DND-41 (cell line): ENCODE measurements around the gene SNX20.

Source experiments
- EZH2 ChIP-seq: IDR thresholded peaks from 3 replicates; pipeline ENCODE4 v1.6.1; 2012; ENCODE audit warnings: borderline replicate concordance, low read depth, mild to moderate bottlenecking, moderate library complexity, low read length, inconsistent platforms; ENCODE audit not compliant: severe bottlenecking
- TF ChIP-seq, protein P1 (sequence below): IDR thresholded peaks from 2 replicates; pipeline ENCODE4 v1.5.1; 2012; ENCODE audit warnings: borderline replicate concordance, low read length, moderate library complexity, mild to moderate bottlenecking; ENCODE audit not compliant: poor library complexity, severe bottlenecking; ENCODE audit errors: extremely low read depth

DNA sequence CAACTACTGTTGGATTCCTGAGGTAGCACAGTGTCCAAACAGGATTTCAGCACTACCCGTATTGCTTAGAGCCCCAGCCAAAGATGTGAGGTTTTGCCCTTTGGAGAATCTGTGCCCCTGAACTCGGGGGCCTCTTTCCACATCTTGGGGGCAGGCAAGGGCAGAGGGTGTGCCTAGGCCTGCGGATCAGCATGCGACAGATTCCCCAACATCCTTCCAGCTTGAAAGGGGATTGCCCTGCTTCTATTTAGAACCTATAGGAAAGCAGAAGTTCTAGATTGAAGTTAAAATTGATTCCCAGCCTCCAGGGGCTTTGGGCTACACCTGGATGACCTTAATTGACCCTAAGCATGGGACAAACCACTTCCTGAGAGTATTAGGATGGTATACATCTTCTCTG, 31.8 kb upstream of the SNX20 start:
- TF ChIP-seq, protein P1, sequence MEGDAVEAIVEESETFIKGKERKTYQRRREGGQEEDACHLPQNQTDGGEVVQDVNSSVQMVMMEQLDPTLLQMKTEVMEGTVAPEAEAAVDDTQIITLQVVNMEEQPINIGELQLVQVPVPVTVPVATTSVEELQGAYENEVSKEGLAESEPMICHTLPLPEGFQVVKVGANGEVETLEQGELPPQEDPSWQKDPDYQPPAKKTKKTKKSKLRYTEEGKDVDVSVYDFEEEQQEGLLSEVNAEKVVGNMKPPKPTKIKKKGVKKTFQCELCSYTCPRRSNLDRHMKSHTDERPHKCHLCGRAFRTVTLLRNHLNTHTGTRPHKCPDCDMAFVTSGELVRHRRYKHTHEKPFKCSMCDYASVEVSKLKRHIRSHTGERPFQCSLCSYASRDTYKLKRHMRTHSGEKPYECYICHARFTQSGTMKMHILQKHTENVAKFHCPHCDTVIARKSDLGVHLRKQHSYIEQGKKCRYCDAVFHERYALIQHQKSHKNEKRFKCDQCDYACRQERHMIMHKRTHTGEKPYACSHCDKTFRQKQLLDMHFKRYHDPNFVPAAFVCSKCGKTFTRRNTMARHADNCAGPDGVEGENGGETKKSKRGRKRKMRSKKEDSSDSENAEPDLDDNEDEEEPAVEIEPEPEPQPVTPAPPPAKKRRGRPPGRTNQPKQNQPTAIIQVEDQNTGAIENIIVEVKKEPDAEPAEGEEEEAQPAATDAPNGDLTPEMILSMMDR: no peak
- no peak for TF ChIP-seq EZH2
